HG02870 (cell line): ENCODE data around the gene PUM1.
"Not testable (repeated sequence)": the region's sequence is repeated elsewhere in the genome, so short reads cannot be mapped to it uniquely, and the experiment has no call there.

ENCODE experiments used
- ATAC-seq: cut with Tn5 transposase; IDR thresholded peaks from one replicate; pipeline ENCODE4 v1.9.1; 2021; ENCODE audit warnings: mild to moderate bottlenecking, moderate library complexity; ENCODE audit not compliant: unreplicated experiment

Gene PUM1

DNA sequence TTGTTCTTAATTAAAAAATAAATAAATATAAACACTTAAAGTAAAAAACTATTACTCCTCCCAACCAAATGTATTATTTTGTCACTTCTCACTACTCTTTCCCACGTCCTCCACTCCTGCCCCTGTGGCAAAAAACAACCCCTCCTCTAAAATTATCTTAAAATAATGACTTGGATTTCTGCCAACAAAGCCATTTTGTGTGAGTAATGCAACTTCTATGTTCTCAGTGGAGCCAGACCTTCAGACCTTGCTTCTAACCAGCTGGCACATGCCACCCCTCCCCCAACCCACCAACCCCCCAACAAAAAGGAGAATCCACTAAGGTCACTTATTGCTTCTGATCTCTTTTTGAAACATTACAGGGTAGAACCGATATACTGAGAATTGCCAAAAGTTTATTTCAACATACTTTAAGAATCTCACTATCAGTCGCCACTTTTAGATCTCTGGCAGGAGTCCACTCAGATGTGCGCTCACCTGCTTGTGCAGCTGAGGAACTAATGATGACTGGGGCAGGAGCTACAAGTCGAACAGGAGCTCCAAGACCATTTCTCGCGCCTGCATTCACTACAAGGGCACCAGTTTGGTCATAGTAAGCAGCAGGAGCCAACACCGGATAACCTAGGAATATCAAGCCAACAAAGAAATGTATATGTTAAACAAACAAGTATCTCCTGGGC, 98.7 kb downstream of the PUM1 start:
- no peak for ATAC-seq

DNA sequence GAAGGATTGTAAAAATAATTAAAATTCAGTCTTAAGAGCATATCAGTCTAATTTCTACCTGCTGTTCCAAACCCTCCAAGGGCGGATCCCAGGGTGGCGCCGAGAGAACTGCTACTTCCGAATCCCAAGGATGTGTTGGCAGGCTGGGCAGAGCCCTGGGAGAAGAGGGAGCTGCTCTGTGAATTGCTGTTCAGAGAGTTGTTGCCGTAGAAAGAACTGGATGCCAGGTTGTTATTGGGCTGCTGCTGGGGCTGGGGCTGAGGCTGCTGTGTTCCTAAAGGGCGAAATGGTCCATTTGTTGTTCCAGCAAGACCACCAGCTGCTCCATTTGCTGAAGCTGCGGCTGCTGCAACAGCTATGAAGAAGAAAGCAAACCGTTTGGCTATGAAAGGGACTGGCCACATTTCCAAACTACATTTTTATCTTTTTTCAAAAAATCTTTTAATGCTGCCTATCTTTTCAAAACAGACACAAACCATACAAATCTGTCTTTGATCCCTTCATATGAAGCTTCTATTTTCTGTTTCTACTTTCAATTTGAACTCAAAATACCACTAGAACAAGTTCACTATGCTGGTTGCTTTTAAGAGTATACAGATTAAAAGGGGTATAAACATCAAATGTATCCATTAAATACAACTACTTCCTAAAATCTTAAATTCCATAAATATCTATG, 99.5 kb downstream of the PUM1 start:
- no peak for ATAC-seq

DNA sequence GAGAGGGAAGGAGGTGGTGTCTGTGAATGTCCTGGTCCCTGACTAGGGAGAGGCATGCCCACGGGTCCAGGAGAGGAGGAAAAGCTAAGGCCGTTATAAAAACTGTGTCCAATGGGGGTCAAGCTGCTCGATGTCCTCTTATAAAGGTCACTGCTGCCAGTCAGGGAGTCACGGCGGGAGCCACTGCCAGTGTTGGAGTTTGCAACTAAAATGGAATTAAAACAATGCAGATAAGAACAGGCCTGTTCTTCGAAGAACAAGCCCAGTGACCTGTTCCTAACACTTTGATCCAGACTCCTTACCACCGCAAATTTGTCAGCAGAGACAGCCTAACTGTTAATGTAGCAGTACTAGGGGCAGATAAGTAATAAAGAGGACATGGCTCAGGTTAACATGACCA, 100.8 kb downstream of the PUM1 start:
- no peak for ATAC-seq

DNA sequence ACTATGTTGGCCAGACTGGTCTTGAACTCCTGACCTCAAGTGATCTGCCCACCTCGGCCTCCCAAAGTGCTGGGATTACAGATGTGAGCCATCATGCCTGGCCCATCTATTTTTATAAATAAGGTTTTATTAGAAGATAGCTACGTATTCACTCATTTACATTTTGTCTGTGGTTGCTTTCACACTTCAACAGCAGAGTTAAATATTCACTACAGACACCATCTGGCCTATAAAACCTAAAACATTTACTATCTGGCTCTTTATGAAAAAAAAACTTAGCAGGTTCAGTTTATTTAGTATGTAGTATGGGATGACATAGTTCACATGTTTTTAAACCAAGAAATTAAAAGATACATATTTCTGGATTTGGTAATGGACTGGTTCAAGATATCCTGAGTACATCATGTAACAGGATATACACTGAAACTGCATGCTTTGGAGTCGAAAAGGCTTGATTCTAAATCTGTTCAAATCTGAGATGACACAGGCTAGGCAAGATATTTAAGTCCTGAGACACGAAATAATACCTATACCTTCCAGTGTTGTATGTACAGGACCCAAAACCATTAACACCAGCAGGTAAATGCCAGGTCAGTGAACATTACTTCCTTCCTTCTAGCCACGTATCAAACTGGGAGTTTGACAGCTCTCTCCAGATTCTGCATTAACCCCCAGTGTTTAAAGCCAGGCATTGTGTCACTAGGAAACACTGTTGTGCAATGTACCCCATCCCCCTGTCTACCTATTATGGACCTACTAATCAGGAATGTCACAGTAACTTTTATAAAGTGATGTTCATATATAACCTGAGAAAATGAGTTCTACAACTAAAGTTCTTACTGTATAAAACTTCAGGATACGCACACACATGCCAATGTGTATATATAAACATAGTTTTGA, 102.7 kb downstream of the PUM1 start:
- no peak for ATAC-seq

DNA sequence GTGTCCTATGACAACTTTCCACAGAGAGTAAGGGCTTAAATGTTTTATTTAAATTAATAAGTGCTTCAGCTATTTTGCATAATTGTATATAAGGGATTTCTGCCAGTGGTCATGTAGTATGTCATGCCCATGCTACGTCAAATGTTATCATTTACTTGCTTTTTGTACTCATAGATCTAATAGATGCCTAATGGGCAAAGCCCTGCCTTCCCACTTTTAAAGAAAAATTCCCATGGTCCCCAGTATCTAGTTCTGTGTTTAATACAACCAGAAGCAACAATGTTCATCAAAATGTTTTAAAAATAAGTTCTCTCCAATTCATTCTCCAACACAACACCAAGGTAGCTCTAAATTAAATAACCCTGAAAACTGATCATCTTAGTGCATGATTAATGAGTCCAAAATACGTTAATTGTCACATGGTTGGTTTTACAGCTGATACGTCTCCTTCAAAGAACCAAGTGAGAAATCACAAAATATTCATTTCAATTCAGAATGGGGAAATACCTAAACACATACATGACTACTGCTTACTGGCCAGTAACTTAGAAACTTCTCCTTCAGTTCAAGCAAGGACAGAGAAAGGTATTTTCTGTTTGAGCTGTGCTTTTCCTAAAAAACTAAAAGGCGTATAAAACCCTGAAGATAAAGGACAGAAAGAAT, 107.8 kb downstream of the PUM1 start:
- ATAC-seq: no peak

DNA sequence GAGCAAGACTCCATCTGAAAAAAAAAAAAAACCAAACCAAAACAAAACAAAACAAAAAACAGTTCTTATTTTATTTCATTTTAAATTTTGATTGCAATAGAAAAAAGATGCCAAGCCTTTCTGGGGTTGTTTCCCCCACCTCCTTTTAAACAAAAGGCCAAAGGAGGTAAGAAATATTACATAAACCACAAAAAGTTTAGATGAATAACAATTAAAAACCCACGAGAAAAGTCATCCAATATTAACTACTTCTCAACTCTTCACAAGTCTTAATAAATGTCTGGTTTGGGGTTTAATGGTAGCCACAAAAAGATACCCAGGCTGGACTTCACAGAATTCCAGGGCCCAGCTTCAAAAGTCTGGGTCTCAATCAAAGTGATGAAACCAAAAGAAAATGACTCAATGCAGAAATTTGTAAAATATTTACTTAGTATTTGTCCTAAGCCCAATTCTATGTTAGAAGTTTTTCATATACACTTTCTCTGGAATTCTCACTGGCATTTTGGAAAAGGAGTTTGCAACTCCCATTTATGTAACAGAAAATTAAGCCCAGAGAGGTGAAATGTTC, 110.0 kb downstream of the PUM1 start:
- ATAC-seq: no peak

DNA sequence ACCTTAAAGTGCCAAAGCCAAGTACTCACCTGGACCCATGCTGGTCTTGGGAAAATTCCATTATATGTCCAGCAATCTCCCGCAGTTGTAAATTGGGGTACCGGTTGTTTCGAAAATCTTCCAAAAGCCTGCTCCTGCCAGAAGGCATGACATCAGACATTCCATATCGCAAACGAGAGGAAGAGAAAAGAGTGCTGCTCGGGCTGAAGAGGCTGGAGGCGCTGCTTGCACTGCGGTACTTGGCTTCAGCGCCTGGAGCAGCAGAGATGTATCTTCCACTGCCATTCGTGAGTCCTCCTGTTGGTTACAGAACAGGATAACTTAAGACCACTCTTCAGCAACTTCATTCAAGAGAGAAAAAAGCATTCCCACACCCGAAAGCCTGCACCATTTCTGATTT, 111.8 kb downstream of the PUM1 start:
- no peak for ATAC-seq

DNA sequence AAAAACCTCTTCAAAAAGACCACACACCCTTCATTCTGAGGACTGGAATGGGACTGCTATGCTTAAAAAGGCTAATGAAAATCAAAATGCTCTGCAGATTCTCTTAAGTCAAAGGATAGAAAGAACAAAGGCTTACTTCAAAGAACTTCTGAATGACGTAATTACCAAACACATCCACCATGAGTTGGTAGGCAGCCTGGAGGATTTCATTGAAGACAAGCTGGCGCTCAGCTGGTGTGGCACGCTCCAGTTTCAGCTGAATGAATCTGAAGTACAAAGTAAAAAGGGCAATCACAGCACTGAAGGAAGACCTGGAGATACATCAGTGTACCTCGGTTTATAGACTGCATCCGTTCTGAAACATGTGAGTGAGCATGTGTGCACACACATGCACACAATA, 113.4 kb downstream of the PUM1 start:
- no peak for ATAC-seq

DNA sequence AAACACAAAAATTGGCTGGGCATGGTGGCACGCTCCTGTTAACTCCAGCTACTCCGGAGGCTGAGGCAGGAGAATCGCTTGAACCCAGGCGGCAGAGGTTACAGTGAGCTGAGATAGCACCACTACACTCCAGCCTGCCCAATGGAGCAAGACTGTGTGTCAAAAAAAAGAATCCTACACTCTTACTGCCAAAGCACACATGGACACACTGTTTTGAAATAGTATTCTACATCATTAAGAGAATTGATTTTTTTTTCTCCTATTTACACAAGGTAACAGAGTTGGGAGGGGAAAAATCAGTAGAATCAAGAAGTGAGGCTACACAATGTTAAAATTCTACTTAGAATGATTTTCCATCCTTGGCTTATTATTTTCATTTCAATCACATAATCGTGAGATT, 114.8 kb downstream of the PUM1 start:
- no peak for ATAC-seq

DNA sequence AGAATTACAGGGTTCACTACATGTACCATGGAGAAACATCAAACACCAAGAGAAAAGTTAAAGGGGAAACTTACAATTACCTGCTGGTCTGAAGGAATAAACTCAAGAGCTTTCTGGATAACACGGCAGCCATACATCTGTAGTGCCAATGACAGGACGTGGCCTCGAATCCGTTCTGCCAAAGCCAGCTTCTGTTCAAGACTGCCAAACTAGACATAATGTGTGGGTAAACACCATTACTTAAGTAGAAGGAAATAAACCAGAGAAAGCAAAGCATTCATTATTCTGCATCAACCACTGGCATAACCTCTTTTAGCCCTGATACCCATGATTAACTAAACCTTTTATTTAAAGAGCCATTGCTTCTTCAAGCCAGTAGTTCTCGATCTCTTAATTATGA, 115.5 kb downstream of the PUM1 start:
- no peak for ATAC-seq

DNA sequence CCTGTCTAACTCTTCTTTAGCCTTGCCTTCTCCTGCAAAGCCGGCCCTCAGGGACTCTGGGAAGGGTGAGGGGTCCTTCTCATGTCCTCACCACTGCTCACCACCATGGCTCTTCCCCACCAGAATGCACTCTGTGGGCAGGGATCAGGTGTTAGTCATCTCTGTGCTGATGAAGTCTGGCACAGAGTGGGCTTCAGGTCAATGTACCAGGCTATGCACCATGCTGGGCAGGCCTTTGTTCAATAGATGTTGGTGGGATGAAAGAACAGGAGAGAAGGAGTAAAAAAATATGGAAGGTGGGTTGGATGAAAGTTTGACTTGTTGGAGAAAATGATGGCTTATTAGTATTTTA, 116.1 kb downstream of the PUM1 start:
- not testable (repeated sequence) for ATAC-seq

DNA sequence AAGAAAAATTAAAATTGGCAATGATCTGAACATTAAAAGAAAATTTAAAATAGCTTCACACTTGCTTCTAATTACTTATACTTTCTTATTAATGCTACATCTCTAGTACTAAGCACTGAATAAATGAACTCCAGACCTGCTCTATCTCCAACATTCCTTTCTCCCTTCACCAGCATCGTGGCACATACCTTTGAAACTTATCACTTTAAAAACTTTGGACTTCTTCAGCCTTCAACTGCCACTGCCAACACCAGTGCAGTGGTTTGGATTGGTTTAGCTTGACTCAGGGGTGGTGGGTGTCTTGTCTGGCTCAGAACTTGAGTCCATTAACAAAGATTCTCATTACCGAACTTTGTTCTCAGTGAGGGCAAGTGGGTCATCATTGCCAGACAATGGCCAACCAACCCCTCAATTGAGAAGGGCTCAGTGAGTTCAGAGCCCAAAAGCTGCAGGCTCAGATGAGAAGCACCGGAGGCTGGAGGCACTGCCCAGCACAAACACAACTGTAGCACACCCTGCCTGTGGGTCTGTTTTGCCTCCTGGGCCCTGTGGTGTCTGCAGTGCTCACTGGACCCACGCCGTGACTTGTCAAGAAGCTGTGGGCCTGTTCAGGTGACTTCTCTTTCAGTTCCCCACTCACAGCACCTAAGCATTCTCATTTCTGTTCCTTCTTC, 116.6 kb downstream of the PUM1 start:
- not testable (repeated sequence) for ATAC-seq

DNA sequence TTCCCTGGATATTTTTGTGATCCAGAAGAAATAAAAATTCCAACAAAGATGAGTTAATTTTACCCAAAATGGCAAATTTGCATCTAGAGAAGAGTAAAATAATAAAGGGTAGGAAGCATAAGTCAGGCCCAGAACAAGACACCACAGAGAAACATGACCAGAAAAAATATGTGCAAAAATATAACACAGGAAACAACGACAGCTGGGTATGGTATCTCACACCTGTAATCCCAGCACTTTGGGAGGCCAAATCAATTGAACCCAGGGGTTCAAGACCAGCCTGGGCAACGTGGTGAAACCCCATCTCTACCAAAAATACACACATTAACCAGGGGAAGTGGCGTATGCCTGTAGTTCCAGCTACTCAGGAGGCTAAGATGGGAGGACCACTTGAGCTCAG, 117.2 kb downstream of the PUM1 start:
- no peak for ATAC-seq

DNA sequence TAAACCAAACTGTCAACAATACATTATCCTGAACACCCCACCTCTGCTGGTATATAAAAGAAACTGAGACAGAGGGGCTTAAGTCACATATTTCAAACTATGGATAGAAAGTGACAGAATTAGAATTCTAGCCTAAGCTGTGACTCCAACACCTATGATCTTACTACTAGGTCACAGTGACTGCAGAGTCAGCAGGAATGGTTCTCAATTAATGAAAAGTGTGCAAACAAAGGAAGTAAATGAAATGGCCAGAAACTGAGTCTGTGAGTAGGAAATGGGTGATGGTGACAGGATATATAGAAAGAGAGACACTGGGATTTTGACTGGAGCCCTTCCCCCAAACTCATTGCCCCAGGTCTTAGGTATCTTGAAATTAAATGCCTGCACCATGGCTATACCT, 118.3 kb downstream of the PUM1 start:
- no peak for ATAC-seq

DNA sequence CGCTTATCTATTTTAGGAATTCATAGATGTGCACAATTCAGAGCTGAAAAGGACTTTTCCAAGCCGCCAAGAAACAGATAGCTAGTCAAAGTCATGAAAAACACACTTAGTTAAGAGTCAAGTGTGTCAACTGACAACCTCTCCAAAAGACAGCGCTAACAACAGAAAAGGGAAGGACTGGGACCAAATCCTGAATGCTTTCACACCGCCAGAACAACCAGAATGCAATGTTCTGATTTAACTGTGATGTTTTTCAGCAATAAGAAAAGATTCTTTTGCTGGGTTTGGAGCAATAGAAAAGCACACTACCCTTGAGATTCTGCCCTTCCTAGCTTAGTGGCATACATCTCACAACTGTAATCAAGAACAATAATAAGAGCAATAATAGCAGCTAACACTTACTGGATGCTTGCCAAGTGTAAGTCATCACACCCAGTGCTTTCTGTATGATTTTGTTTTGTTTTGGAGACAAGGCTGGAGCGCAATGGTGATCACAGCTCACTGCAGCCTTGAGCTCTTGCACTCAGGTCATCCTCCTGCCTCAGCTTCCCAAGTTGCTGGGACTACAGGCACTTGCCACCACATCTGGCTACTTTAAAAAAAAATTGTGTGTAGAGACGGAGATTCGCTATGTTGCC, 123.1 kb downstream of the PUM1 start:
- no peak for ATAC-seq

DNA sequence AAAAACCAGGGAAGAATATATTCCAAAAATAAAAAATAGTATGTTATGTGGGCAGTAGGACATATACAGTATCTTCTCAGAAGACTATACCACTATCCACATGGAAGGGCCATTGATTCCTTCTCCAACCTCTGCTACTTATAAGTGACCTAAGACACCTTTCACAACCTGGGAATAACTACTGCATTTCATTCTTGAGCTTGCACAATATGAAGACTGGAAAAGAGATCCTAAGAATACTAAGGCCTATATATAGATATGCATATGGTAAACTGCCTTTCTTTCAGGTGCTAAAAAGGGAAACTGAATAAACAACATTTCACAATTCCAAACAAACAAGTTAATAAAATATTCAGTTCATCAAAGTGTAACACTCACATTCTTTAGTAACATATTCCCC, 125.0 kb downstream of the PUM1 start:
- ATAC-seq: no peak

DNA sequence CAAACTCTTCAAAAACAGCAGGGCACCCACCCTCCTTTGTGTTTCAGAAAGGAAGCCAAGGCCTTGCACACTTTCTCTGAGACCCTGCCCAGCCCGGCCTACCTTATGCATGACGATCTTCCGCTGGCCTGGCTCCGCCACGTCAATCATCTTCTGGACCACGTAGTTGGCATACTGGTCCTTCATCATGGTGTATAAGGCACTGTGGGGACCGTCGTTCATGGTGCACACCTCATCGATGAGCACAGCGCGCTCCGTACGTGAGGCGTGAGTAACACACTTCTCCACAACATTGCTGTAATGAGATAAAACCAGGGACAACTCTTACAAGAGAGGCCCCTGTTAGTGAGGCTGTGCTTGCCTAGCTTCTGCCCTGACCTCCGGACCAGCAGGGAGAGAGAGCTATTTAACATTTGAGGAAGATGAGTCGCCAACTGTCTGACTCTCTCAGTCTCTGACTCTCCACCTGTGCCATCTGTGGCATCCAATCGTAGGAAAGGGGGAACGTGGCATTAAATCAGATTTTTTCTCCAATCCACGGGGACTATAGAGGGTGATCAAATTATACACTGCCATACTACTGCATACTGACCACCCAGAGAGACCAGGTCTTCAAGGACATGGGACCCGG, 128.9 kb downstream of the PUM1 start:
- ATAC-seq: no peak

DNA sequence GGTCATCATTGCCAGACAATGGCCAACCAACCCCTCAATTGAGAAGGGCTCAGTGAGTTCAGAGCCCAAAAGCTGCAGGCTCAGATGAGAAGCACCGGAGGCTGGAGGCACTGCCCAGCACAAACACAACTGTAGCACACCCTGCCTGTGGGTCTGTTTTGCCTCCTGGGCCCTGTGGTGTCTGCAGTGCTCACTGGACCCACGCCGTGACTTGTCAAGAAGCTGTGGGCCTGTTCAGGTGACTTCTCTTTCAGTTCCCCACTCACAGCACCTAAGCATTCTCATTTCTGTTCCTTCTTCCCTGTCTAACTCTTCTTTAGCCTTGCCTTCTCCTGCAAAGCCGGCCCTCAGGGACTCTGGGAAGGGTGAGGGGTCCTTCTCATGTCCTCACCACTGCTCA, 129.8 kb downstream of the PUM1 start:
- not testable (repeated sequence) for ATAC-seq

DNA sequence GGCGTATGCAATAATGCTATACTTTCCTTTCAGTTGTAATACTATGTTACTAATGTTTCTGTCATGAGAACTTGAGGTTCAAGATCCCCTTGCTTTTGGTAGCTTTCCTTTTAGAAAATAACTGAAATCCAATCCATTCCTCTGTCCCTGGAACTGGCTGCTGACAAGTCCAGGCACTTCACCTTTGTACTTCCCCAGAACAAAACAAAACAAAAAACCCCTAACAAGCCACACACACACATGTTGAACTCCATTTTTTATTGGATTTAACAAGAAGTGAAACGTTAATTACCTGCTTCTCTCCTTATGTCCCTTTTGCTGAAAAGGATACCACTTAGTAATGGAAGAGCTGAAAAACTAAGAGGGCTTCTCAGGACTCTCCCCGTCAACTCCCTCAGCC, 130.9 kb downstream of the PUM1 start:
- ATAC-seq: no peak

DNA sequence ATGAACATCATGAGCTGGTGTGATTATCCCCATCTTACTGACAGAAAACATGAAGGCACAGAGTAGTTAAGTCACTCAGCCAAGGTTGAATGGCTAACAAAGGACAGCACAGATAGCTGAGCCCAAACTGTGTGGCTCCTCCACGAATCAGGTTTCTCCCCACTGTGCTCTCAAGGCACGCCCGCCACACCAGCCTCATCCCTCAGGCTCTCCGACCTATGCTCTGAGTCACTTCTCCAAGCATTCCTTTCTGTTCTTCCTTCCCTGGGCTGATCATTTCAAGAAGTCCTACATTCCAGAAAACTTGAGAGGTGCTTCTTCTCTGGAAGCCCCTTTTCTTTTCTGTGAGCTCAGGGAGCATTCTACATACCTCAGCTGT, 131.7 kb downstream of the PUM1 start:
- no peak for ATAC-seq
